GM21825 (cell line): ENCODE results near the gene PAN2.
"Not testable (repeated sequence)": the region's sequence is repeated elsewhere in the genome, so short reads cannot be mapped to it uniquely, and the experiment has no call there.

Source experiments
- ATAC-seq: cut with Tn5 transposase; IDR thresholded peaks from one replicate; pipeline ENCODE4 v1.9.1; 2021; ENCODE audit warnings: mild to moderate bottlenecking, moderate library complexity; ENCODE audit not compliant: unreplicated experiment

The PAN2 gene

DNA sequence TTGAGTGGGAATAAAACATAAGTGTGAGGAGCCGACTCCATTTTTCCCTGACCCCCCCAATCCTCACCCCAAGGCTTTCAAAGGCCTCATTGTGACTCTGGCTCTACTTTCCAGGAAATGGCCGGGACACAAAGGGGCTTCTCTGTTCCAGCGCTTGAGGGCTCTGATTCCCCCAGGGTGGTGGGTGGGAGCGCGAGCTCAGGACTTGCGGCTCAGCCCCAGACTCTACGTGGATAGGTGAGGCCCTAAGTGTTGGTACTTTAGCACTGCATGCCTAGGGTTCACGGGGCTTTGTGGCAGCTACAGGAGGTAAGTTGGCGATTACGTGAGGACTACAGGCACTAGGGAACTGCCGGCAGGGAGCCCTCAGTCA is 18.6 kb downstream of the PAN2 start:
- ATAC-seq: no peak

DNA sequence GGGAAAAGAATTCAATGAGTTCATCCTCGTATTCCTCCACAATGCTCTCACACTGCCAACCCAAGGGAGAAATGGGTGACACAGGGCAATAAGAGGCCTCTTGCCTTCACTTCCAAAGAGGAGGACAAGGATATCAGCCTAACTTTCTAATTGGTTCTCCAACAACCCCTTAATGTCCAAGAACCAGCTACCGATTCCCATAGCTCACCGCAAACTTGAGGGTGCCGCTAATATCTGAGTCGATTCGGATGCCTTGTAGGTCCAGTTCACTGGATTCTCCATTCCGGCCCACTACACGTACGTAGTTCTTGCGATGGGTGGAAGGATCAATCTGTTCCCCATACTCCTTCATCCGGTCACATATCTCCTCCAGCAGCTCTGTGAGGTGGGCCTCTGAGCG is 22.8 kb downstream of the PAN2 start:
- ATAC-seq: no peak

DNA sequence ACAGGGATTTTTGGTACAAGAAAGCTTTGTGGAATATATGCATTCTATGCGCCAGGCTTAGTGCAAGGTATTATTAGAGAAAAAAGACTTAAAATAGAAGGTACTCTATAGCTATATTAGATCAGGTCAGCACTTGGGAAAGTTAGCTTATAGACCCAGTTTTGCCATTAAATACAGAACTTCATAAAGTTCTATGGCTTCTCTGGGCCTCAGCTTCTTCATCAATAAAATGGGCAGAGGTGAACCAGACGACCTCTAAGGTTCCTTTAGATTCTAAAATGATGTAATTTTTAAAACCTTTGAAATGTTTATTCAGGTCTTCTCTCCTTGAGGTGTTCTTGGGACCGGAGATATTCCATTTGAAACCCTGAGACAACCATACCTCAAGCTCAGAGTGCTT is 25.1 kb downstream of the PAN2 start:
- ATAC-seq: no peak

DNA sequence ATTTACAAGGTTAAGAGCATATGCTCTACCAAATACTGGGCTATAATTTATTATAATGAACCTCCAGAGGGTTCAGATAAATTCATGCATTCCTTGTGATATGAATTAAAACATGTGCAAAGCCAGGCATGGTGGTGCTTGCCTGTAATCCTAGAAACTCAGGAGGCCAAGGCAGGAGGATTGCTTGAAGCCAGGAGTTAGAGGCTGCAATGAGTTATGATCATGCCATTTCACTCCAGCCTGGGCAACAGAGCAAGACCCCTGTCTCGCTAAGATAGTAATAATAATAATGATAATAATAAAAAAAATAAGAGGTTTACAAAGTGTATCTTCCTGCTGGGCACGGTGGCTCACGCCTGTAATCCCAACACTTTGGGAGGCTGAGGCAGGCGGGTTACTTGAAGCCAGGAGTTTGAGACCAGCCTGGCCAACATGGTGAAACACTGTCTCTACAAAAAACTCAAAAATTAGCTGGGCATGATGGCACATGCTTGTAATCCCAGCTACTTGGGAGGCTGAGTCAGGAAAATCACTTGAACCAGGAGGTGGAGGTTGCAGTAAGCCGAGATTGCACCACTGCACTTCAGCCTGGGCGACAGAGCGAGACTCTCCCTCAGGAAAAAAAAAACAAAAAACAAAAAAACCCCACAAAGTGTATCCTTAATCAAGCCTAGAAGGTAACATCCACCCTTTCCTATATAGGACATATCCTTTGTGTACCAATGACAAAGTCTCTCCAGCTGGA is 26.4 kb downstream of the PAN2 start:
- ATAC-seq: no peak

GRCh38 chr12:56304872-56305590 is 28.8 kb downstream of the PAN2 start:
- ATAC-seq: no peak

- ATAC-seq: no peak
Measured at GRCh38 chr12:56304276-56304675, 29.5 kb downstream of the PAN2 start.

GRCh38 chr12:56300644-56301464 is 32.9 kb downstream of the PAN2 start:
- ATAC-seq: no peak

DNA sequence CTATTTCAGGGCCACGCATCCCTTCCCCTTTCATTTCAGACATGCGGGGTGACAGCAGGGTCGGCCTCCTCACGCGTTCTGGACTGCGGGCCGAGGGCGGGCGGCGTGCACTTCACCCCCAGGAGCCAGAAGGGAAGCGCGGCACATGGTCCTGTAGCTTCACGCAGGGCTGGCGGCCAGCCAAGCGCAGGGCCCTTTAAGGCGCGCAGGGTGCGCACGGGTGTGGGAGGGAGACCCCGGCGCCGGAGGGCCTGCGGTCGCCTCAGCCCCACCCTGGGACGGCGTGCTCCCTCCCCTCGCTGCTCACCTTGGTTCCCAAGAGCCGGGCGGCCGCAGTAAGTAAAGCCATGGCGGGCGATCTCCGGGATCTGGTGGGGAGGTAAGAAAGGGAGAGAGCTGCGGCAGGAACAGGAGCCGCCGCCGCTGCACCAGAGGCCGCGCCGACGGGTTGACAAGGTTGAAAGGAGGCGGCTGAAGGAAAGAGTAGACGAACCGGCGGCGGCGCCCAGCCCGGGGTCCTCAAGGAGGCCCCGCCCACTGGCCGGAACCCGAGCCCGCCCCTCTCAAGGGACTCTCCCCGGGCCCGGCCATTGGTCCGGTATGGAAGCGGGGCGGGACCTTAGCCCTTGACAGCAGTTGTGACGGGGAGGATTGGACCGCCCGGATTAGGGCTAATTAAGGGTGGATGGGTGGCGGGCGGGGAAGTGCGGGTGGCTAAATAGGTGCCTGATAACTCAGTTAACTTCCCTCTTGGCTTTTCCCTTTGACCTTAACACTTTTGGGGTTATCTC is 33.8 kb downstream of the PAN2 start, which contains the start of gene CS:
Gene CS, minus strand, starts transcription at position 478 of the 791 bp plus-strand sequence. Its CDS starts 129 bp downstream, at position 349.
- ATAC-seq: peak; percentile 88

DNA sequence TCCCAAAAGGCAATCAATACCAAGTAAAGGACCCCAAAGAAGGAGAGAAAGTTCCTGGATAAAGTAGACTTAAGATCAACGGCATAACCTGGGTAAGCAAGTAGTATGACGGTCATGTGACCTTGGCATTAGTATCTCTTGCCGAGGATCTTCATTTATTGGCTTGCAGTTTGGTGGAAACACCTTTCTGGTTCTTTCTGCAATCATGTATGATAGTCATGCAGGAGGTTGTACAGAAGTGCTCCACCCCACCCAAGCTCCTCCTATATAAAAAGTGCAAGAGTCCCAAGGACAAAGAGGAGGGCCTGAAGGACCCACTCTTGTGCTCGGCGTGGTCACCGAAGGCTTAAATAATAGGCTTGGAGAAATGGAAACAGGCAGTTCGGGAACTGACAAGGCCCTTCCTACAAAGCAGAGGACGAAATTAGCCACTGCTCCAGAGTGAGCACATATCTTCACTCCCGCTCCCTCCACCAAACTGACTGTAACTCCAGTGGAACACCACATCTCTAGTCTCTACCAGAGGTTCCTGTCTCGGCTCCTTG is 34.4 kb downstream of the PAN2 start:
- no peak for ATAC-seq

- ATAC-seq: no peak
Measured at GRCh38 chr12:56298828-56299227, 35.0 kb downstream of the PAN2 start.

- ATAC-seq: no peak
Measured at GRCh38 chr12:56297400-56297799, 36.4 kb downstream of the PAN2 start.

DNA sequence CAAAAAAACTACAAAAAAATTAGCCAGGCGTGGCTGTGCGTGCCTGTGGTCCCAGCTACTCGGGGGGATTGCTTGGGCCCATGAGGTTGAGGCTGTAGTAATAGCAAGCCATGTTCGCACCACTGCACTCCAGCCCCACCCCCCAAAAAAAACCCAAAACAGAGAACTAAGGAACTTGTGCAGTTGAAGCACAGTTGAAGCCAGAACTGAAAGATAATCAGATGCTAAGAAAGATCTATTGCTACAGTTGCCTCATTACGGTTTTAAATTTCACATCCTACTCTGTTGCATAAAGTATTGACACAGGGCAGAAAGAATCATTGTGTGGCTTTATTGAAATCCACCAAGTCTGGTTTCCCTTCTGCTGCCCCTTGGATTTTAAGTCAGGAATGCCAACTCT is 37.5 kb downstream of the PAN2 start:
- no peak for ATAC-seq

DNA sequence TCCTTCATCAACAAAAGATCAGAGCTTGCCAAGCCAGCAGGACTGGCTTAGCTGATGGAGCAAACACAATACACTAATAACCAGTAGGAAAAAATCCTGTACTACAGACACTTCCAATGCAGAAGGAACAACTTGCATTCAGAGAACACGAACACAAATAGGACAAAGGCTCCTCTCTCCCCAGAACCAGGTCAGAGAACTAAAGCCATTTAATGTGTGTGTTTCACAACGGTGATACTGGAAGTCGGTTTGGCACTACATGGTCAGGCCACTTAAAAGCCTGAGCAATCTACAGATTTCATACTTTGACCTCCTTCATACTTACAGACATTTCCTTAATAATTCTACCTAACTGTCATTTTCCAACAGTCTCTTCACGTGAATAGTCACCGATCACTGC is 40.0 kb downstream of the PAN2 start:
- no peak for ATAC-seq

DNA sequence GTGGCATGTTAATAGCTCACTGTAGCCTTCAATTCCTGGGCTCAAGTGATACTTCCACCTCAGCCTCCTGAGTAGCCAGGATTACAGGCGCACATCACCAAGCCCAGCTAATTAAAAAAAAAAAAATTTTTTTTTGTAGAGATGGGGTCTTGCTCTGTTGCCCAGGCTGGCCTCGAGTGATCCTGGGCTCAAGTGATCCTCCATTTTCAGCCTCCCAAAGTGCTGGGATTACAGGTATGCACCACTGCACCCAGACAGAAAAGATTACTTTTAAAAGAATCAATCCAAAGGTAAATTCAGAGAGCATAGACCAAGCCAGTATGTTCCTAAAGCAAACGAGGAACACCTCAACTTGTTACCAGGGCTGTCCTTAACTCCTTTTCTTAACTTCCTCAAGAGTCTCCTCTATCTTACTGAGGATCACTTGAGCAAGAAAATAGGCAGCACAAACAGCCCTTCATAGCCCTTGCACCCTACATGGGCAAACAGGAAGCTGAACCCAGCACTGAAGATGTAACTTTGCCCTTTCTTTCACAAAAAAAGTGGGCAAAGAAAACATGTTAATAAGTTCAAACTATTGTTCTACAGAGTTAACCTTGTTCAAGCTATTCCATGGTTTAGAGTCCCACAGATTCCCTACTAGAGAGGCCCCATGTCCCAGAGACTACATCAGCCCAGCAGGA is 45.0 kb downstream of the PAN2 start:
- ATAC-seq: no peak

DNA sequence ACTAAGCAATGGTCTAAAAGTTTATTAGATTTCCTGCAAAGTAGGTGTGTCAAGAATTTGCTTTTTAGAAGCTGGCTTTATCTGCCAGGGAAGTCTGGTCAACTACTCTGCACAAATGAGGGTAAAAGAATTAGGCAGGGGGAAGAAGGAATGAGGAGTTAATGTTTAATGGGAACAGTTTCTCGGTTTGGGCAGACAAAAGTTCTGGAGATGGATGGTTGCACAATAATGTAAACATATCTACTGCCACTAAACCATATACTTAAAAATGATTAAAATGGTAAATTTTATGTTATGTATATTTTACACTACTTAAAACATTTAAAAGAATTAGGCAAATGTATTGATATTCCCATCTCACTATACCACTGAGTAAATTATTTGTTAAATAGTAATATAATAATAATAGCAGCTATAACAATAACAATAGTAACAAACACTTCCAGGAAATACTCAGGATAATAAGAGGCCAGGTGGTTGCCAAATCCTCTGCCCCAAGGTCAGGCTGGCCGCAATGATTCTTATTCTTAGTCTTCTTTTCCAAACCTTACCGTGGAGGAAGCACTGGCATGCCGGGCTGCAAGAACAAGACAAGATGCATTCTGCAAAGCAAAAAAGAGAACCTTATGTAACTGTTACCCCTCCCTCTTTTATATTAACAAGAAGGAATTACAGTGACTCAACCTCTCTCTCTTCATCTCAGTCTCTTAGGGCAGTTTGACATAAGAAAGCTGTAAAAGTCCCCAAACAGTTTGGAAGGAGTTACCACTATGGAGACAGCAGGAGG is 47.6 kb downstream of the PAN2 start:
- no peak for ATAC-seq

DNA sequence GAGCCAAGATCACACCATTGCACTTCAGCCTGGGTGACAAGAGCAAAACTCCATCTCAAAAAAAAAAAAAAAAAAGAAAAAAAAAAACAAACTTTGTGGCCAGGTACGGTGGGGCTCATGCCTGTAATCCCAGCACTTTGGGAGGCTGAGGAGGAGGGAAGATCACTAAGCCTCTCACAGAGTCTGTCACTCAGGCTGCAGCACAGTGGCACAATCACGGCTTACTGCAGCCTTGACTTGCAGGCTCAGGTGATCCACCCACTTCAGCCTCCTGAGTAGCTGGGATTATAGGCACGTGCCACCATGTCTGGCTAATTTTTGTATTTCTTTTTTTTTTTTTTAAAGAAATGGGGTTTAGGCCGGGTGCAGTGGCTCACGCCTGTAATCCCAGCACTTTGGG is 49.5 kb downstream of the PAN2 start:
- ATAC-seq: not testable (repeated sequence)

GRCh38 chr12:56282579-56282978 is 51.2 kb downstream of the PAN2 start:
- no peak for ATAC-seq

DNA sequence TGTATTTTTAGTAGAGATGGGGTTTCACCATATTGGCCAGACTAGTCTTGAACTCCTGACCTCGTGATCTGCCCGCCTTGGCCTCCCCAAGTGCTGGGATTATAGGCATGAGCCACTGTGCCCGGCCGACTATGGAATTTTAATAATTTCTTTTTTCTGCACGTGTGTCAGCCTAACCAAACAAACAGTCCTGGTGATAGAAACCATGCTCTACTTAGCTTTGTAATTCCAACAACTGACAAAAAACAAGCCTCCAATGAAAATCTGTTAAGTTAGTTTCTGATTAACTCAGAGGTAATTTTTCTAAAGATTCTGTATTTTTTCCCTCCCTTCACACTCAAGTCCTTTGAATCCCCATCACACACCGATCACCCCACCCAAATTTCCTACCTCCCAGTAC is 51.8 kb downstream of the PAN2 start:
- no peak for ATAC-seq

GRCh38 chr12:56280849-56281248 is 53.0 kb downstream of the PAN2 start:
- ATAC-seq: no peak
